ENCODE data around the gene BANF1.
A peak's percentile ranks its signal among the peaks of the same experiment; 100 is the strongest.

BANF1 gene

GRCh38 chr11:65973439-65974110 is 28.7 kb upstream of the BANF1 start:
- H3K4me1 Mint-ChIP-seq: peaks cover 13% of the 10 kb centered on the region
- no peaks in the 10 kb centered on the region for H3K27me3 Mint-ChIP-seq
- H3K4me3 Mint-ChIP-seq: no peak overlapping the region
- no peaks in the 10 kb centered on the region for H3K9me3 Mint-ChIP-seq
- H3K27ac Mint-ChIP-seq: no peak overlapping the region
- H3K36me3 Mint-ChIP-seq: peaks cover 77% of the 10 kb centered on the region
- ATAC-seq: no peak

DNA sequence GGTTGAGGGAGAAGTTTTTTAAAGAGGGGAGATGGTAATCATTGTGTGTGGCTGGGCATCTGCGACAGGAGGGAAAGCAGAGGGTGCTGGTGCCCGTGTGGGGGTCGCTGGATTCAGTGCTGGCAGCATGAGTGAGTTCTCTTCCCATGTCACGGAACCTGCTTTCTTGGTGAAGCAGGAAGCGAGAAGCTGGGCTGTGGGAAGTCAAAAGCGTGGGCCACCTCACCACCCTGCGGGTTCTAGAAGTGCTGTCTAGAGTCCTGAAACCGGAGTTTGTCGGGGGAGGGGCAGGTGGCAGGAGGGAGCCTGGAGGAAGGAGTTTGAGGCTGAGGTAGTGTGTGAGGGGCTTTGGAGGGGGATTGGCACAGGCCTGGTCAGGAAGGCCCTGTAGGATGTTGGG is 26.5 kb upstream of the BANF1 start:
- Mint-ChIP-seq H3K9me3 (no peaks in the 10 kb centered on the region), H3K27ac (peak overlapping the region; percentile 11), H3K4me1 (no peaks in the 10 kb centered on the region), H3K36me3 (peaks cover 70% of the 10 kb centered on the region), H3K4me3 (no peak overlapping the region), H3K27me3 (no peaks in the 10 kb centered on the region)
- no peak for ATAC-seq

GRCh38 chr11:65976216-65977176 is 25.8 kb upstream of the BANF1 start:
- H3K4me1 Mint-ChIP-seq: no peaks in the 10 kb centered on the region
- no peak overlapping the region for H3K4me3 Mint-ChIP-seq
- H3K9me3 Mint-ChIP-seq: no peaks in the 10 kb centered on the region
- H3K27ac Mint-ChIP-seq: no peak overlapping the region
- ATAC-seq: no peak
- H3K27me3 Mint-ChIP-seq: no peaks in the 10 kb centered on the region
- H3K36me3 Mint-ChIP-seq: peaks cover 68% of the 10 kb centered on the region

- Mint-ChIP-seq H3K36me3 (peaks cover 55% of the 10 kb centered on the region), H3K4me3 (no peak overlapping the region), H3K9me3 (no peaks in the 10 kb centered on the region), H3K4me1 (no peaks in the 10 kb centered on the region), H3K27ac (no peak overlapping the region), H3K27me3 (no peaks in the 10 kb centered on the region)
- no peak for ATAC-seq
Observed at GRCh38 chr11:65977621-65978390, 24.5 kb upstream of the BANF1 start.

DNA sequence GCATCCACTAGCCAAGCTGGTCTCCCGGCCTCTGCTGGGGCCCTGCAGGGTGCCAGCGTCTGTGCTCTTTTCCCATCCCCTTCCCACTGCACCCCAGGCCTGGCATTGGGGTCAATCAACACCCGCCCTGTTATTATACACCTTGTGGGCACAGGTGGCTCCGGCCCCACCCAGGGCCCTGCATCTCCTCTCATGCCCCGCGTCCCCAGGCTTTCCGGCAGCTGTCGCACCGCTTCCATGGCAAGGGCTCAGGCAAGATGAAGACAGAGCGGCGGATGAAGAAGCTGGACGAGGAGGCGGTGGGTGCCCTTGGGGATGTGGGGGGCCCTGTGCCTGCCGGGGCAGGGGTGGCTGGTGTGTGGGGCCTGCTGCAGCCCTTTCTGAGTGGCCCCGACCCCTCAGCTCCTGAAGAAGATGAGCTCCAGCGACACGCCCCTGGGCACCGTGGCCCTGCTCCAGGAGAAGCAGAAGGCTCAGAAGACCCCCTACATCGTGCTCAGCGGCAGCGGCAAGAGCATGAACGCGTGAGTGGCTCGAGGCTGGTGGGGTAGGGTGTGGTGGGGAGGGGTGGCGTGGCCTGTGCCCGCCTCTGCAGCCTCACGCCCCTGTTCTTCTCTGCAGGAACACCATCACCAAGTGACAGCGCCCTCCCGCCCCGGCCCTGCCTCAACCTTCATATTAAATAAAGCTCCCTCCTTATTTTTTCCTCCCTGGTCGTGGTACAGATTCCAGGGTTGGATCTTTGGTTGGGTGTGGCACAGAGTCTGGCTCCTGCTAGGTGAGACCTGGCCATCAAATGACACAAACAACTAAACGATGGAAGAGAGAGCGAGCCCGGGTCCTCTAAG is 23.7 kb upstream of the BANF1 start:
- no peaks in the 10 kb centered on the region for H3K4me1 Mint-ChIP-seq
- H3K36me3 Mint-ChIP-seq: peaks cover 47% of the 10 kb centered on the region
- ATAC-seq: no peak
- no peak overlapping the region for H3K27ac Mint-ChIP-seq
- no peaks in the 10 kb centered on the region for H3K27me3 Mint-ChIP-seq
- H3K9me3 Mint-ChIP-seq: no peaks in the 10 kb centered on the region
- no peak overlapping the region for H3K4me3 Mint-ChIP-seq

DNA sequence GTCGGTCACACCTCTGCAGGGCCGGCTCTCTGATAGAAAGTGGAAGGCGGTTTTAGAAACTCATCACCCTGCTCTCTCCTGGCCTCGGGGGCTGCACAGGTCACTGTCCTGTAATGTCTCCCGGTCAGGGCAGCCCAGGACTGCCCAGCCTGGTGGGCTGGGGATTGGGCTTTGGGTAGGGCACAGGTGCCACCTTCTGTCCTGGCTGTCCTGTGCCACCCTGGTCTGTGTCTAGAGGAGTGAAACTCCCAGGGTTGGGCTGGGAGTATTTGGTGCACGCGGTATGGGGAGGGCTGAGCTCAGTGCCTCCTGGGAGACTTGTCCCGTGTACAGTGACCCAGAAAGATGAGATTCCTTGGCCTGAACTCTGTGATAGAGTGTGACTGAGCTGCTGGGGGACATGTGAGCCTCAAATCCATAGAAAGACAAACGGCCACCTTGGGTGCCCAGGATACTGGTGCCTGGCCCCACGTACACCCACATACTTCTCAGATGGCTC is 23.0 kb upstream of the BANF1 start:
- Mint-ChIP-seq H3K27ac (no peak overlapping the region), H3K4me3 (no peak overlapping the region), H3K27me3 (no peaks in the 10 kb centered on the region), H3K36me3 (peaks cover 43% of the 10 kb centered on the region), H3K4me1 (no peaks in the 10 kb centered on the region), H3K9me3 (no peaks in the 10 kb centered on the region)
- ATAC-seq: no peak

DNA sequence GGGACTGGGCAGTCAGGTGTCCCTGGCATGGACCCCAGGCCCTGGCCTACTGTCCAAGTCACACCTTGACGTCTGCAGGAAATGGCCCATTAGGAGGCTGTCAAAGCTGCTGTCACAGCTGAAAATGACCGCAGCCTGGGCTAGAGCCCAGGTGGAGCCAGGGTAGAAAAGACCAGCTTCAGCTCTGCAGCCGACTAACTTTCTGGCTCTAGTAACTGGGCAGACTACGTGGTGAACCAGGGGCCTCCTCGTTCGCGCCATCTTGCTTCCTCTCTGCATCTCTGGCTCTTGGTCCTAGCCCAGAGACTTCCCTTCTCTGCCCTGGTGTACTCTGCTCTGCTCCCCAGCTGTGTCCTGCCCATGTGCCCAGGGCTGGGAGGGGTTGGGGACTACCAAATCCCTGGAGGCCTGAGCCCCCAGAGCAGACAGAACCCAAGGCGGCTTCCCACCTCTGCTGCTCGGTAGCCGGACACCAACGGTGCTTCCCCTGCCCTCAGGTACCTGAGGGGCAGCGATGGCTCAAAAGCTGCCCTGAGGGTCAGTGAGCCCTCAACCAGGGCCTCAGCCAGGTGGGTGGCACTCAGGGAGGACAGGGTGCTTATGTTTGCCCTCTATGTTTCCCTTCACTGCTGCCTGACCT is 21.1 kb upstream of the BANF1 start:
- Mint-ChIP-seq H3K4me3 (no peak overlapping the region), H3K9me3 (no peaks in the 10 kb centered on the region), H3K27ac (no peak overlapping the region), H3K27me3 (no peaks in the 10 kb centered on the region), H3K36me3 (peaks cover 34% of the 10 kb centered on the region), H3K4me1 (no peaks in the 10 kb centered on the region)
- no peak for ATAC-seq

DNA sequence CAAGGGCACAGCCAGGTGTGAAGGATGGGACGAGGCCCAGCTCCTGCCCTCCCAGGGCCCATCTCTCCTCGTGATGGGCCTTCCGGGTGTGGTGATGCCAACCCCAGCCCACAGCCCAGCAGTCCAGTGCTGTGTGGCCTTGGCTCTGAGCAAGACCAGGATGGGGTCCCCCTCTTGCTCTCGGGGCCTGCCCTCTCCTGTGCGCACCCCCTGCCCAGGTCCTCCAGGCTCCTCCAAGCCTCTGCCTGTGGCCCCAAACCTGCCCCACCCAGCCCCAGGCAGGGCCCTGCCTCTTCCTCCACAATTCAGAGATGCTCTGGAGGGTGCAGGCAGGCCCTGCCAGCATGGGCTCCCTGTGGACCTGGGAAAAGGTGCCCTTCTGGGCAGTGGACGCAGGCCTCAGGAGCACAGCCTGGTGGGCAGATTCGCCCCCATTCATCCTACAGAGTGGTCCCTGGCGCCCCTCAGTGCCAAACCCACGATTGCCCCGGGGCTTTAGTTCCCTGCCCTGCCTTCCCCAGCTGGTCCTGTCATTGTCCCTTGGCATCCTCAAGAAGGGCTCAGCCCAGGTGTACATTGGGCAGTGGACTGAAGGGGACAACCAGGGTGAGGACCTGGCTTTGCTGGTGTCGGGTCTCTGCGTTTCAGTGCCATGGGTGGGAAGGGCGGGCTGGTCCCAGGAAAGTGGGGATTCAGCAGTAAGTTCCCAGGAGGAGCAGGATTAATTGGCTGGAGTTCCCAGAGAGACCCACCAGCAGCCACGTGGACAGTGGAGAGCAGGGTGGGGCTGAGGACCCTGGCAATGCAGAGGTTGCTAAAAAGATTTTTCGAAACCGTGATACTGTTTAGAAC is 20.1 kb upstream of the BANF1 start:
- Mint-ChIP-seq H3K4me3 (no peak overlapping the region), H3K27me3 (no peaks in the 10 kb centered on the region), H3K4me1 (no peaks in the 10 kb centered on the region), H3K36me3 (peaks cover 24% of the 10 kb centered on the region), H3K9me3 (no peaks in the 10 kb centered on the region), H3K27ac (no peak overlapping the region)
- peak; percentile 22 for ATAC-seq

DNA sequence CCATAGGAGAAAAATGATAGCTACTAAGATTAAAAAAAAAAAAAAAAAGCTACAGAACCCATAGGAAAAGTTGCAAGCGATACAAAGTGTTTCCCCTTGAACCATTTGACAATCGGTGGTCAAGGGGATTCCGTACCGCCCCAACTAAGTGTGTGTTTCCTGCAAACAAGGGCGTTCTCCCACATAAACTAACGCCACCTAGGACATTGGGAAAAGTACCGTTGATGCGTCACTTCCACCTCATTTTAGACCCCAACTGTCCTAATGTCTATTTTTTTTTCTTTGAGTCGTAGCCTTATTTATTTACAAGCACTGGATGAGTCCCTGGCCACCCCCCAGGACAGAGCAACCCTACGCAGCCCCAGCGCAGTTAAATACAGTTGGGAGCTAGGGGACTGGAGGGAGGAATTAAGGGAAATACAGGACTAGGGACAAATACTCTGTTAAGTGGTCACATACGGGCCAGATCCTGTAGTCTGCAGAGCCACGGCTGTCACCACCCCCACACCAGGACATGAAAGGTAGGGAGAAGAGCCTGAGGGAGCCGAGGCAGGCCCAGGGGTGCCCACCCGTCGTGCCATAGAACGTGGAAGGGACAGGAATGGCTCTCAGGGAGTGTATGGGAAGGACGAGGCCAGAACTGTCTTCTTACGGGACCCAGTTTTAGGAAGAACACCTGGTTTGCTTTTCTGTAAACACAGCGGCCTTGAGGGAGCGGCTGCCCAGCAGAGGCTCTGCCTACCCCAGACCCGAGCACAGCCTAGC is 19.3 kb upstream of the BANF1 start:
- Mint-ChIP-seq H3K9me3 (no peaks in the 10 kb centered on the region), H3K4me1 (no peaks in the 10 kb centered on the region), H3K36me3 (peaks cover 16% of the 10 kb centered on the region), H3K27ac (no peak overlapping the region), H3K4me3 (no peak overlapping the region), H3K27me3 (no peaks in the 10 kb centered on the region)
- ATAC-seq: no peak

- H3K27me3 Mint-ChIP-seq: no peaks in the 10 kb centered on the region
- peaks cover 10% of the 10 kb centered on the region for H3K36me3 Mint-ChIP-seq
- H3K4me3 Mint-ChIP-seq: no peak overlapping the region
- no peaks in the 10 kb centered on the region for H3K4me1 Mint-ChIP-seq
- no peak for ATAC-seq
- no peak overlapping the region for H3K27ac Mint-ChIP-seq
- H3K9me3 Mint-ChIP-seq: no peaks in the 10 kb centered on the region
Observed at GRCh38 chr11:65983589-65983987, 18.7 kb upstream of the BANF1 start.

GRCh38 chr11:65987336-65987735 is 15.0 kb upstream of the BANF1 start:
- ATAC-seq: no peak
- Mint-ChIP-seq H3K27me3 (no peaks in the 10 kb centered on the region), H3K9me3 (no peaks in the 10 kb centered on the region), H3K4me1 (peaks cover 7% of the 10 kb centered on the region), H3K36me3 (peaks cover 6% of the 10 kb centered on the region), H3K4me3 (no peak overlapping the region), H3K27ac (no peak overlapping the region)

GRCh38 chr11:65988791-65989592 is 13.3 kb upstream of the BANF1 start:
- Mint-ChIP-seq H3K27me3 (no peaks in the 10 kb centered on the region), H3K36me3 (peaks cover 6% of the 10 kb centered on the region), H3K4me3 (no peak overlapping the region), H3K27ac (peak overlapping the region; percentile 70), H3K9me3 (no peaks in the 10 kb centered on the region), H3K4me1 (peaks cover 7% of the 10 kb centered on the region)
- ATAC-seq: peak; percentile 99
